Fibroblast of peridontal ligament (primary cell): ENCODE measurements around the gene ZNRF1.

Experiments
- DNase-seq: peaks from one replicate; pipeline ENCODE4 v3.0.0-alpha.2; 2010; ENCODE audit errors: extremely low read depth

ZNRF1 gene

DNA sequence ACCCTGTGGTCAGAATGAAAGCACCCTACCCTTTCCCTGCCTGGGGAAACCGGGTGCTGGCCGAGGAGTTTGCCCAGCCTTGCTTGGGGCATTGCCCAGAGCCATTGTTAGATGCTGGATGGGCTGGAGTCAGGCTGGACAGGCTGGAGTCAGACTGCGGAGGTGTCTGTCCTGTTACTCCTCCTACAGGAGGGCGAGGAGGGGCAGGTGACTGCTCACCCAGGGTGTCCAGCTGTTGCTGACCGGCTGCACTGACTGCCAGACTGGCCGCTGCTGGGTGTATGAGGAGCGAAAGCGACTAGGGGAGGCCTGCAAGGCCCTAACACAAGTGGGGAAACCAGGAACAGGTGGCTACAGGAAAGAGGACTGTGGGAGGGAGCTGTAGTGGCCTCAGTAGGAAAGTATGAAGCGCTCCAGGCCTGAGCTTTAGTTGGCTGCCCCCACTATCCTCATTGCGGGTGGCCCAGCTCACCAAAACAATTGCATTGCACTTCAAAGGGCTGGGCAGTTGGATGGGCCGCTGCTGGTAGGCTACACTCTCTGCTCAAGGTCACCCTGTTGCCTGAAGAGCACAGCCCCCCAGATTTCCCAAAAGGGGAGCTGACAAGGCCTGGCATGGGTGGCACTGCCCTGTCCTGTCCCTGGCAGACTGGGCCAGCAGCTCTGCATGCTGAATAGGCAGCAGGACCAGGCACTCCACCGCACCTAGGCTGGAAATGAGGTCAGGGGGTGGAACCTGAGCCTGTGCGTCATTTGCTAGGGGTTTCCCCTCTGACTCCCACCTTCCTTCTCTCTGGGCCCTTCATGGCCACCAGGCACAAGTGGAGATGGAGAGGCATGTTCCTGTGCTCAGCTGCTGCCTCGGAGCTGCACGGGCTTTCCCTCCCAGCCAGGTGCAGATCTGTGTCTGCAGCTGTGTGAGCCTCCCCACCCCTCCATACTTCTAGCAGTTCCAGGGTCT, 99.4 kb downstream of the ZNRF1 start:
- no peak for DNase-seq

DNA sequence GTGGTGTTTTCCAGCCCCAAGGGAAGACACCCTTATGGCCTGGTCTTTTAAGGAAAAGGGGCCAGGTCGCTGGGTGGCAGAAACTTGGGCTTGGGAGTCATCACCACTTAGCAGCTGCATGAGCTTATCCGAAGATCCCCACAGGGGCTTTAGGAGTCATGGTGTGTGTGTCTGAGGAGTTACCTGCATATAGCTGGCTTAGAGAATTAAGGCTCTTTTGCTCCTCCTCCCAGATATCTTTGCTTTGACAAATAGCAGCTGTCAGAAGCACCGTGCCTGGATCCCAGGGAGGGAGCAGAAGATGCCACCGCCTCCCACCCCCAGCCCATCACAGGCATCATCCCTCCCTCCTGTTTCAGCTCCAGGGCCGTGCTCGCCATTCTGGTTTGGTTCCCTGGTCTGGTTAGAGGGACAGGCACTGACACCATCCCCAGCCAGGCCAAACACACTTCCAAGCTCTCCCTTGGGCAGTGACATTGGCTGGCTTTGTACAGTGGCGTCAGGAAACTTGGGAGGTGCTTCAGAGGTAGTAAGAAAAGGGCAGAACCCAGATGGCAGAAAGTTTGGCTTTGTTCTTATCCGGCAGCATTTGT, 100.3 kb downstream of the ZNRF1 start:
- DNase-seq: no peak

DNA sequence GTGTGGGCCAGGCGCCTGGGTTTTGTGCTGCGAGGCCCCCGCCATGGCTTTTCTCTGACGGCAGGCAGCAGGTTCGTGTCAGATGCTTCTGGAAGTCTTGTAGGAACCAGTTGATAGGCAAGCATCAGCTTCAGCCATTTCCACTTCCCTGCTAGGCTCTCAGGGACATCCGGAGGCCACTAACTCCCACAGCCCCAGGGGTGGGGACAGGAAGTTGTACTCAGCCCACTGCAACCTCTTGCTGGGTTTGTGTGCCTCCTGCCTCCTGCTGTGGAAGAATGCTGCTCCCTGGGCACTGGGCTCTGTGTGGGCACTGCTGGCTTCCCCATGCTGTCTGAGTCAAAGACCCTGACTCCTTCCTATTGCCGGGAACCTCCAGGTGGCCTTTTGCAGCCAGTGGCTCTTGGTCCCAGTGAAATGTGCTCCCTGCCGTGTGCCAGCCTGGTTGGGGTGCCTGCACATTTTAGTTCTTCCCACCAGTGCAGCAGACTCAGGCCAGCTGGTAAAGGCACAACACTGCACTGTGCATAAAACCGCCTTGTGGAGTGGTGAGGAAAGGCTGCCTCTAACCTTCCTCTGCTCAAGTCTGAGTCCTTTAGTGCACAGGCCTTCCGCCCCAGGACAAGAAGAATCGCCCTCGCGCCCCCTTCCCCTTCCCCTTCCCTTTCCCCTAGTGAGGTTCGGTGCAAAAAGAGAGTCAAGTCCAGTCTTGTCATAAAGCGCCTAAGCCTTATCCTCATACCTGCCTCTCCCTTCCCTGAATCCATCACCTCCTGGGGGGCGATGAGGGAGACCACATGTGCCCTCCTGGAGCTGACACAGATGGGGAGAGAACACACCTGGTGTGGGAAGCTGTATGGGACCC, 101.1 kb downstream of the ZNRF1 start:
- DNase-seq: no peak

DNA sequence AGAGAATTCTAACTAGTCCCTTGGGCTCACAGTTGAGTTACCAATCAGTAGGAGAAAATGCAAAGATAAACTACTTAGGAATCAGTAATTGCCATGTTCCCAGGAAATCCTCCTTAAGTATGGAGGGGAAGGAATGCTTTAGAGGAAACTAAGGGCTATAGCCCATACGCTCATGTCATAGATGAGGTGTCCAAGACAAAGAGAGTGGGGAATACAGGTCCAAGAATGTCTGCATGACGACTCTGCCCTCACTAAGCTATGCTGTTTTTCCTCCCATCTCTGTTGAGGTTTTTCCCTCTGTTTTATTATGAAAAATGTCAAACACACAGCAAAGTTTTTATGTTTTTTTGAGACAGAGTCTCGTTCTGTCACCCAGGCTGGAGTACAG, 101.8 kb downstream of the ZNRF1 start:
- no peak for DNase-seq

DNA sequence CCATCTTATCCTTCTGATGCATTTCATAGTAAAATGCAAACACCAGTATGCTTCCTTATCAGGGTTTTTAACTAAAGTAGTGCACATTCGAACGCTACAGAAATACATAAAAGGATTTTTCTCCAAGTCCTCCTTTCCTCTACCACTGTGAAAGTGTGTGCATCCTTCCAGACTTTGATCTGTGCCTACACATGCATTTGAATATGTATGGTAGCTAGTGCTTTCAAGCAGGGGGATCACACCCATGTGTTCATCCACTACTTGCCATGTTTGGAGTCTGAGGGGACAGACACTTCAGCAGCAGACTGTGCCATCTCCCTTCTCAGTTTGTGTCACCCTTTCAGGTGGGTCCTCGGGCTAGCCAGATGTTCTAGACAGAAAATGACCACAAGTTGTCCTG, 102.8 kb downstream of the ZNRF1 start:
- no peak for DNase-seq

DNA sequence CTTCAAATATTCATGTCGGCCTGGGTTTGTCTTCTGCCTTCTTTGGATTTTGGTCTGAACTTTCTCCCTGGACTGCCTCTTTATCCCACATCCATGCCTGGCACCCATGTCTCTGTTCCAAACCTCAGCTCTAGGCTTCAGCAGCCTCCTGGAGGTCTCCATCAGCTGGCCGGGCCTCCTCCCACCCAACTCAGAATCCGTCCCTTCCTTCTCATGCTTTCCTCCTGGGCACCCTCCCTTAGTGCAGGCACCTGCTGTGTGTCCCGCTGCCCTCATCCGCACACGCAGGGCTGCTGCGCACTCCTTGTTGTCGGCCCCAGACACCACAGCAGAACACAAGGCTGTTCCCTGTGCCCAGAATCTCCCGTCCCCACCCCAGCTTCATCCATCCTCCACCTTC, 103.8 kb downstream of the ZNRF1 start:
- DNase-seq: no peak

DNA sequence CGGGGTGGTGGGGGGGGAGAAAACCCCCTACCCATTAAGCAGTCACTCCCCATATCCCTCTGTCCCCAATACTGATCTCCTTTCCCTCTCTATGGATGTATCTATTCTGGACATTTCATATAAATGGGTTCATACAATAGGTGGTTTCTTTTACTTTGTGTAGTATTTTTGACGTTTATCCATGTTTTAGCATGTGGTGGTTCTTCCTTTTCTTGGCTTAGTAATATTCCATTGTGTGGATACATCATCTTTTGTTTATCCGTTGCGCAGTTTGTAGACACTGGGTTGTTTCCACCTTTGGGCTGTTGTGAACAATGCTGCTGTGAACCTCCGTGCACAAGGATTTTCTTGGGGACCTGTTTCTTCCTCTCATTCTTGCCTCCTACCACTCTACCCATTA, 105.2 kb downstream of the ZNRF1 start:
- DNase-seq: no peak

DNA sequence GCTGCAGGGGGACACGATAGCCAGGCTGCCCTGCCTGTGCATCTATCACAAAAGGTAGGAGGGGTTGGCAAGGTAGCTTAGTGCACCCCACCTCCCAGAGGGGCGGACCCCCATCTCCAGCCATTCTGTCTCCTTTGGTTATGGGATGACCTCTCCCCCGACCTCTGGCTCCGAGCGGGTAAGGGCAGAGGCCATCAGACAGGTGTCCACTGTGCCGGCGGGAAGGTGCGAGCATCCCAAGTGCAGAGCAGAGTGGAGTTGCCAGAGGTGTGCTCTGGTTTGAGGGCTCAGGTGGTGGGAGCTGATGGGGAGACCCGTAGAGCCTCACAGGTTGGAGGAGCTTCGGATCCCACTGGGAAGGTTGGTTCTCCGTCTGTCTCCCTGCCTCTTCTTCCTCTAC, 106.0 kb downstream of the ZNRF1 start:
- DNase-seq: no peak

DNA sequence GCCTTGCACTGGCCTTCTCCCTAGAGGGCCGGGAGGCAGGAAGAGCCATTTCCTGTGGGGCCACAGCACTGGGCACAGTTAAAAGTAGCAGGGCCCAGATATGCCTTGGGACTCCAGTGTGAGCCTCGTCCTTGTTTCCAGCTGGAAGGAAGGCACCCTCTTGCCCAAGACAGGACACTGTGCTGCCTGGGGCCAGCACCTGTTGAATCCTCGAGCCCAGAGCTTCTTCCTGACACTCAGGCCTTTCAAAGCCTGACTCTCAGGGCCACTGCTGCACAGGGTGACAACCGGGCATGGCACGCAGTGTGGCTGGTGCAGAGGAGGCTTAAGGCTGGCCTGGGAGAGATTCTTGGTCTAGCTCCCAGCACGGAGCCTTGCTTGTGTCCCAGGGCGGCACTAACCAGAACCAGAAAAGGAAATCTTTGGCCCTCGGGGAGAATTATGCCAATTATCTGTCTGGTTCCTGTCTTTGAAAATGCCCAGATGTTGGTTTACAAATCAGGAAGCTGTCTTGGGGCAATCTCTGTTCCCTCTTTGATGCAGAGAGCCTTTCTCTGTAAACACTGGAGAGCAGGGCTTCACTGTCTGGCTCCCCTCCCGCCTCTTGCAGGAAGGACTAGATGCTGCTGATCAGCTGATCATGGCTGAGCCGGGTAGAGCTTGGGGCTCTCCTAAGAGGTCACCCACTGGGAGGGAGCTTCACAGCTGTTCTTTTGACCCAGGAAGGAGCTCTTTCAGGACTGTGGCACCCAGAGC, 106.7 kb downstream of the ZNRF1 start:
- DNase-seq: no peak

DNA sequence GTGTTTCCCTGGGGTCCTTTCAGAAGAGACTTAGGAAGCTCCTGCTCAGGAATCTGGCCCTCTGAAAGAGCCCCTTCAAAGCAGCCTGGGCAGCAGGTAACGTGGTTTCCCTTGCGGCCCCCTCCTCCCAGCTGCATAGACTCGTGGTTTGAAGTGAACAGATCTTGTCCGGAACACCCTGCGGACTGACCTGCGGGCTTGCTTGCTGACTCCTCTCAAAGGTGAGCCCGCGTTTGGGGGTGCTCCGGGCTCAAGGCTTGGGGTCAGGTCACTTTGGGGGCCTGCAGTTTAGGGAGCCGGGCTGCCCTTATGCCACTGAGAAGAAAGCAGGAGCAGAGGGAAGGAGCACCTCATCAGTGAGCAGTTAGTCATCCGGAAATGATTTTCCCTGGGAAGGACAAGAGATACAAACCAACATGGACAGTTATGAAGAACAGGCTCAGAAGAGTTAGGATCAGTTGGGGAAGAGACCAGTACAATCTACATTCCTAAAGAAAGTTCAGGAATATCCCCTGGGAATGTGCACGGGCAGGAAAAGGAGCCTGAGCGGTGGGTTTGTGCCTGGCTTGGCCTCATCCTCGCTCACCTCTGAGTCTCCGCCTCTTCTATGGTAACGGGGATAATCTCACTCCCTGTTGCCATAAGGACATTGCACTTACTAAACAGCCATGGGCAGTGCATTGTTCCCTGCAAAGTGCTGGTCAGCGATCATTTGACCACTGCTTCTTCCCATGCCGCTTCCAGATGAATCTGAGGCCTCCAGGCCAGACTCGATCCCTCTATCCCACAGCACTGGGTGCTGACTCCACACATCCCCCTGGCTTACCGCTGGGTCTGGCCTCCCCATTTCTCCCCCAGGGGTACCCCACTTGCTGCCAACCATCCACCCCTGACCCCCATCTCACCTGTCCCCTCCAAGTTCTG, 107.8 kb downstream of the ZNRF1 start:
- no peak for DNase-seq

DNA sequence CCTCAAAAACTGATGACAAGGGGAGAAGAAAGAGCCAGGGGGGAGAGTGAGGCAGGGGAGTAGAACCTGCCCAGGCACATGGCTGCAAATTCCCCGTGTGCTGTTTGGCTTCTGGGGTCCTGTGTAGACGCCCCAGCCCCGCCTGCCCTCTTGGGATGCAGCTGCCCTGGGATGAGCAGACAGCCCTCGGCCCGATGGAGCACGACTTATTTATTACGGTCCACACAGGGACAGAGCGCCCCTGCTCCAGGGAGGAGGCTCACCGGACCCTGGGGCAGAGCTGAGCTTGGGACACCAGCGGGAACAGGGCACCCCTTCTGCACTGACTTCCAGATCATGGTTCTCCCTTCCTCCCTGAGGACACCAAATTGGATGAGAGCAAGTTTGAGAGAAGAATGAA, 108.7 kb downstream of the ZNRF1 start:
- DNase-seq: no peak

DNA sequence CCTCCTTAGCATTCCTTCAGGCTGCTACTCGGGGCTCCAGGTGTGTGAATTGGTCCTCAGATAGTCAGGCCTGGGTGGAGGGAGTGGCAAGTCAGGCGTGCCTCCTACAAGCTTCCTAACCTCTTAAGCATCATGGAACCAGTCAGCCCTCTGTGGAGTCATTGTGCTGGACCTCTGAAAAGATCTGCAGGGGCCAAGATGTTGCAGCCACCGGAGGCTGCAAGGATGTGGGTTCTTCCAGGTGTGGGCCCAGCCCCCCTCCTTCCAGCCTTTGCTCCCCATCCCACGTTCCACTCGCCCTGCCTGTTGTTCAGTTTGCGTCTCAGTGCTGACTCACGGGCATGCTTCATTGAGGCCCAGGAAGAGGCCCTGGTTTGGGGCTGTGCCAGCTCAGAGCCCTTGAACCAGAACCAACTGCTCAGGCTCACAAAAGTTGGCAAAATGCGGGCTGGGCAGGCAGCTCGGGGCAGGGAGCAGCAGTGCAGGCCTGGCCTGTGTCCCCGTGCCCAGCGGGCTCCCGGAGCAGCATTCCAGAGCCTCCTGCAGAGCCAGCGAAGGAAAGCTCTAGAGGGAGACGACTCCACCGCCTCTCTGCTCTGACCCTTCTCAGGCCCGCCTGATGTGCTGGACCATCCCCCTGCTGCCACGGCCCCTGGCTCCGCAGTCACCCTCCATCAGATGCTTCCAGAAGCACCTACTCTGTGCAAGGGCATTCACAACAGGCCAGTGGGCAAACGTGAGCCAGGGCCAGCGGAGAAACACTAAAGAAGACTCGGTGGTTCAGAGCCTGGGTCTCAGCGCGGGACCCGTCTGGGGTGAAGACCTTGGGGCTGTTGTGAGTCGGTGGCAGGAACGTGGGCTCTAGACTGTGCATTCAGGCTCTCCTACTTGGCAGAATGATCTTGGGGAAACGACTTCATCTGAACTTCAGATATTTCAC, 110.2 kb downstream of the ZNRF1 start:
- peak; percentile 80 for DNase-seq

DNA sequence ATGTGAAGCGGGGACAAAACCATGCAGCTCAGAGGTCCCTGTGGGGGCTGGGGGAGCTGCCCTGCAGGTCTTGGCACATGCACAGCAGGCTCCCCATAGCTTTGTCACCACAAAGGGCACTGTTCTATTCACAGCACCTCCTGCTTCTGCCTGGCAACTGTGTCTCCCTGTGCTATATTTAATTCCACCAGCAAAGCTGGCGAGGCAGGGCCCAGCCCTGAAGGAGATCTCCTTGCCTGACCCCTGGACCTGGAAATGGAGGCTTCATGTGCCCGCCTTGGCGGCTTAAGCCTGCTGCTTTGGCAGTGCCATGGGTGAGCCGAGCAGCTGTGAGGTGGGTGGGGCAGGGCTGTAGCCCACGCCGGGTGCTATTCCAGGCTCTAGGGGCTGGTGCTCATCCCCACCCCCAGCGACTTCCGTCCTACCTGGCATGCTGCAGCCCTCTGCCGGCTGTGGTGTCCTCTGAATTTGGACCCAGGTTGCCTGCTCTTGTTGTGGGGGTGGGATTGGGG, 111.0 kb downstream of the ZNRF1 start:
- DNase-seq: no peak

DNA sequence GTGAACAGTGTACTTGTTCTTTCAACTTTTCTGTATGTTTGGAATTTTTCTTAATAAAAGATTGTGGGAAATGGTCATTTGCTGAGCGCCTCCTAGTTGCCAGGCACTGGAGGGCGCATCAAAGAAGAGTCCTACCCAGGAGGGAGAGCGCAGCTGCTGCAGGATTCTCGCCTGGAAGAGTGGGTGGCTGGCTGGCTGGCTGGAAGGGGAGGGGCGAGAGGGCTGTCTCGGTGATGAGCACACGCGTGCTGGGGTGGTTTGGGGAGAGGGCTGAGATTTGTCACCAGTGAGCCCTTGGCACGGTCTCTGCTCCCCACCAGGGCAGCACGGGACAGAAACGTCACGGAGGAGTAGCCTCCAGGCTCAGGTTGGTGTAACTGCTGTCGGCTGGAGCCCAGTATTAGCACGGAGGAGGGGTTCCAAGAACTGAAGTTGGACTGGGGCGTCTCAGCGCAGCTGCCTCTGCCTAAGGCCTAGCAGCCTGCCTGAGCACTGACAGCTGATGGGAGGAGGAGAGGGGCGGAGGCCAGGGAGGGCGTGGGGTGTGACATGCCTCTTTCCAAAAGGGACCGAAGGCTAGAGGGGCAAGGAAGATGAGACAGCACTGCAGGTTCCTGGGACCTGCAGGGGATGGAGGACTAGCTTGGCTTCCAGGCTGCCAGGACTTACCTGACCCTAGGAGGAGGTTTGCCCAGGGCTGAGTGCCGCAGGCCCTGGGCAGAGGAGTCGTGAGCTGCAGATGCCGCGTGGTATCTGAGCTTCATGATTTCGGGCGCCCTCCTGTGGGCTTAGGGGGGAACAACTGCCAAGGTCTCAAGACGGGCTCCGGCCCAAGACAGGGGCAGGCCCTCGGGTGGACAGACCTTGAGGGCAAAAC, 112.1 kb downstream of the ZNRF1 start:
- DNase-seq: peak; percentile 89

DNA sequence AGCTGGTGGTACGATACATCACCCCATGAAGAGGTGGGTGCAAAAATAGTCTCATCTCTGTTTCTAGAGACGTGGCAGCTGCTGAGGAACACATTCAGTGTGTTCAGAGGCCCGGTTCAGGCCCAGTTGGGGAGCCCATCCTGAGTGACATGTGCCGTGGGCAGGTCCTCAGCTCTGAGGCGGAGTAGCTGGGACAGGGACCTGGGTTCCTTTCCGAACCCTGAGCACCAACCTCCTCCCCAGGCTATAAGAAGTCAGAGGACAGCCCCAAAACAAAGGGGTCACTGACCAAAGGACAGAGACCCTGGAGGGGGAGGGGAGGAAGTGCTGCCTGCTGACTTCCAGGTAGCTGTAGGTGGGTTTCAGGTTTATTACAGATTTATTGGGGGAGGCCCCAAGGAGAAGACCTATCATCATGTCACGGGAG, 112.7 kb downstream of the ZNRF1 start:
- no peak for DNase-seq

DNA sequence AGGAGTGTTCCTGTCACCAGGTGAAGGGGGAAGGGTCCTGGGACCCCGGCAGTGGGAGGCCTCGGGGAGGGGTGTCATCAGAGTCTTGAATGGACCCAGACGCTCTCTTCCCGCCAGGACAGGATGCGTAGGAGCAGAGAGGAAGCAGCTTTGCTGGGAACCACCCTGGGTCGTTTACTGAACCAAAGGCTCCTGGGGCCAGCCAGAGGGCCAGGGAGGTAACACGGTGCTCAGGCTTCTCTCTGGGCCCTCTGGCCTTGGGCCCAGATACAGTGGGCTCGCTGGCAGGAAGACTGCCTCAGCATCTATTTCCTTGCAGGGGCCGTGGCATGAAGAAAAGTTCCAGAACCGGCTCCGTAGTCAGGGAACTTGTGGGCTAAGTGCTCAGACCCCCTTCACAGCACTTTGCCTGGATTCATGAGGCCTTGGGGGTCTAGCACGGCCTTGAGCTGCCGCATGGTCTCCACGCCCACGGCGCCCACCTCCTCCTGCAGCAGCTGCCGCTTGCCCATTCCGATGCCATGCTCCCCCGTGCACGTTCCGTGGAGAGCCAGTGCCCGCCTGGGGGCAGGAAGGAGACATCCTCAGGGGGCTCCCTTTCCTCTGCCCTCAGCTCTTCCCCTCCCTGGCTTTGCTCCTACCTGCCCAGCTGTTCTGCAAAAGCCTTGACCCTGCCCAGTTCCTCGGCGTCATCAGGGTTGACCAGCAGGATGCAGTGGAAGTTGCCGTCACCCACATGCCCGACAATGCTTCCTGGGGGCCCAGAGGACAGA, 113.3 kb downstream of the ZNRF1 start:
- no peak for DNase-seq

DNA sequence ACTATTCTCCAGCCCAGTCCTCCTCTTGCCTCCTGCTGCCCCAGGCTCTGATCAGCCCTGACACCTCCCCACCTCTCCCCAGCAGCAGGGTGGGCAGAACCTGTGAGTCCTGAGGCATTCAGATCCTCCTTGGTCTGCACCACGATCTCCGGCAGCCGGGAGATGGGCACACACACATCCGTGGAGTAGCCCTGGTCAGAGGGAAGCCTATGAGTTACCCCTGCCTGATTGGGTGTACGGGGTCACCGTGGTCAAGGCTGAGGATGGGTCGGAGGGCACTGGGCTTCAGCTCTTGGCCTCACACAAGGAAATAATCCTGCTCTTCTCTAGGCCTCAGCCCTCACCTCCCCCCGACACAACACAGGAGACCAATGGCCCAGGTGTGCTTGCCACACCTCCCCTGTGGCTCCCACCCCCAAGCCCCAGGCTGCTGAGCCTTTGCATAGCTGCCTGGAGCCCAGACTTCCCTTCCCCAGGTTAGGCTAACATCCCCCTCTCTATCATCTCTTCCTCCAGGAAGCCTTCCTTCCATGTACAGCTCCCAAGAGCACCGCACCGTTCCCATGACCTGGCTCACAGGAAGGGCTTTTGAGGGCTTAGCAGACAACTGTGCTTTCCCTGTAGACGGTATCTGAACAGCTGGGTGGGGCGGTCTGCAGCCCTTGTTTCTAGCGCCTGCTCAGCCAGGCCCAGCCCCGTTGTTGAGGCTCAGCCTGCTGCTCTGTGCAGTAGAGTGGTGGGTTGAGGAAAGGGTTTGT, 114.1 kb downstream of the ZNRF1 start:
- no peak for DNase-seq
